HG02884 (cell line): ENCODE measurements around the gene PLXDC2.

Source experiments
- ATAC-seq: cut with Tn5 transposase; IDR thresholded peaks from one replicate; pipeline ENCODE4 v1.9.1; 2021; ENCODE audit warnings: mild to moderate bottlenecking, moderate library complexity; ENCODE audit not compliant: unreplicated experiment

Gene PLXDC2

GRCh38 chr10:19848226-19848985 is 32.2 kb downstream of the PLXDC2 start:
- ATAC-seq, result no peak

GRCh38 chr10:19853831-19854230 is 37.6 kb downstream of the PLXDC2 start:
- ATAC-seq, result no peak

GRCh38 chr10:19857876-19858275 is 41.6 kb downstream of the PLXDC2 start:
- ATAC-seq, result no peak

GRCh38 chr10:19860107-19860506 is 43.9 kb downstream of the PLXDC2 start:
- no peak for ATAC-seq

GRCh38 chr10:19862811-19863515 is 46.7 kb downstream of the PLXDC2 start:
- no peak for ATAC-seq

- no peak for ATAC-seq
Observed at GRCh38 chr10:19865676-19866075, 49.4 kb downstream of the PLXDC2 start.

- ATAC-seq, result no peak
Observed at GRCh38 chr10:19869370-19869769, 53.1 kb downstream of the PLXDC2 start.

DNA sequence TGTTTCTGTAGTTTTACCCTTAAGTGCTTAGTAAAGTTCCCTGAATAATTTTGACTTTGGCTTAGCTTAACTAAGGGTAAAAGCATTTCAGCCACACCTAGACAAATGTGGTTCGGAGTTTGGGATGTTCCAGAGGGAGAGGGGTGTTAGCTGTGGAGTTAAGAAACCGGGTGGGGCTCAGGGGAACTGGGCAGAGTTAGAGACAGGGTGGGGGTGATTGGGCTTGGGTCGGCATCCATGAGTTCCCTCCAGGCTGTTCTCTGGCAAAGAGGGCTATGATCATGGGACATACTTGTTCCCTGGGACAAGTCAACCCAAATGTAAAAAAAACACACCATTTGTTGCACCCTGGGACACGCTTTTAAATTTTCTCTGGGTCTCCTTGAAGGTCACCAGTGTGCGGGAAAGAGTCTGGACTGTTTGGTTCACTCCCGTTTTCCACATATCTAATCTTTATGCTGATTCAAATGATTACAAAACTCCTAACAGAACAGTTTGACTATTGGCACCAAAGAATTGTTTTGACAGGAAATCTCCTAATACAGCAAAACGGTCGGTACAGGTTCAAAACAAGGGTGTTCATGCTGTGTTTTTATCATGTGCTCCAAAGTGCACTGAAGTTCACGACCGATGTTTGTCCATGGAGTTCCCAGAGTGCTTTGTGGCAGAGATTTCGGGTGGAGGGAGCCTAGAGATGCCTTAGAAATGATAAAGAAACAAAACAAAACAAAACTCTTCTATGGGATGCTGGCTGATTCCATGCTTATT is 56.5 kb downstream of the PLXDC2 start:
- ATAC-seq, result no peak

GRCh38 chr10:19874190-19874589 is 58.0 kb downstream of the PLXDC2 start:
- no peak for ATAC-seq

GRCh38 chr10:19874791-19875190 is 58.6 kb downstream of the PLXDC2 start:
- no peak for ATAC-seq

- ATAC-seq, result no peak
Observed at GRCh38 chr10:19876570-19876969, 60.3 kb downstream of the PLXDC2 start.

DNA sequence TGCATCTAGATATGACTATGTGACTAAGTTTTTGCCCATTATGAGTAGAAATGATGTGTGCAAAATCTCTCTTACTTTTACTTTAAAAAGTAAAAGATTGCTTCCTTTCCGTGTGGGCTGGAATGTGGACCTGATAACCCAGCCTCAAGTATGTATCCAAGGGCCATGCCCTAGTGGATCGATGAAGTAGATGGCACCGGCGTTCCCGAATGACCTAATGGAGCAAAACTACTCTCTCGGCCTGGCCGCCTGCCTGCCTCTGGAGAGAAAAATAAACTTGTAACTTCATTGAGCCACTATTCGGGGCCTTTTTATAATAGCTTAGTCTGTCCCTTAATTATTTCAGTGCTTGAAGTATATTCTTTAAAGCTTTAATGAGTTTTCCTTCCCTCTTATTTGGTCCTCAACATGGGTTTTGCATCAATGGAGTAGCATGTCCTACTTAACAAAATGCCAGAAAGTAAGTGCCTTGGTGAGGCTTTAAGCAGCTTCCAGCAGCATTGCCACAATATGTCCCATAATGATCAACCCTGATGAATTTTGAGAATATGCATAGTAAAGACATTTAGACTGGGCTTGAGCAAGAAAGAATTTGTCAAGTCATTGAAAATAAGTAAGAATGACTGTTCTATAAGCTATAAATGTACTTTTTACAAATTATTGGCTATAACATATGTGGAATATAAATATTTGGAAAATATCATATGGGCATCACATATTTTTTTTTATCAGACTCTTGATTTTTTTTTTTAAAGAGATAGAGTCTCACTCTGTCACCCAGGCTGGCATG is 61.4 kb downstream of the PLXDC2 start:
- no peak for ATAC-seq

DNA sequence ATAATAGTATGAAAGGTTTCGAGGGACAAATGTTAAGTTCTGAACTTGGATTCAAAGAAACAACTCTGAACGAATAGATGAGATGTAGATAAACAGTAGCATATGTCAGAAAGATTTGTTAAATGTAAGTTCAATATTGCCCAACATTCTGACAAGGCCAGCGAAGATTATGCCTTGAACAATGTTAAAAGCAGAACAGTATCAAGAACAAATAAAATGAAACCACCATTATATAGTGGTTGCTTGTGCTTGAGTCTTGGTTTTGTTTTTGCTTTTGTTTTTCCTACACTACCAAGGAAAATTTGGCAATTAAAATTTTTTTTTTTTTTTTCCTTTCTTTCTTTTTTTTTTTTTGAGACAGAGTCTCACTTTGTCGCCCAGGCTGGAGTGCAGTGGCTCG is 66.4 kb downstream of the PLXDC2 start:
- no peak for ATAC-seq

GRCh38 chr10:19888061-19888660 is 71.9 kb downstream of the PLXDC2 start:
- ATAC-seq, result no peak

- no peak for ATAC-seq
Observed at GRCh38 chr10:19889256-19889655, 73.0 kb downstream of the PLXDC2 start.

GRCh38 chr10:19891429-19891828 is 75.2 kb downstream of the PLXDC2 start:
- no peak for ATAC-seq

- ATAC-seq, result no peak
Observed at GRCh38 chr10:19892270-19892669, 76.0 kb downstream of the PLXDC2 start.

- no peak for ATAC-seq
Observed at GRCh38 chr10:19892677-19893076, 76.4 kb downstream of the PLXDC2 start.

DNA sequence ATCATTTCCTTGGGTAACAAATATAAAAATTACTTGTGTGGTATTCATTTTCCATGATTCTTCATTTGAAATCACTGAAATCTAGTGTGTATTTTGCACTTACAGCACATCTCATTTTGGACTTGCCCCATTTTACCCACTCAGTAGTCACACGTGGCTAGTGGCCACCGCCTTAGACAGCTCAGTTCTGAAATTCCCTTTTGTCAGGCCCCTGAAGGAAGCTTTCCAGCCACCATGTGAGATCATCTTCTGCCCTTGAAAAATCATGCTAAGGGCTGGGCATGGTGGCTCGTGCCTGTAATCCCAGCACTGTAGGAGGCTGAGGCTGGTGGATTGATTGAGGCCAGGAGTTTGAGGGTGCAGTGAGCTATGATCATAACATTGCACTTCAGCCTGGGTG is 79.3 kb downstream of the PLXDC2 start:
- no peak for ATAC-seq

GRCh38 chr10:19902456-19902855 is 86.2 kb downstream of the PLXDC2 start:
- ATAC-seq, result no peak
